Activated CD4-positive, alpha-beta T cell treated with anti-CD3 and anti-CD28 coated beads, Interleukin-2, amount 10 ng/mL, durations not matched to agents 7 days and 5 days (primary cell): ENCODE results near the gene ZNF546. TPM values are rescaled to one million over a fixed set of nuclear protein-coding genes. Genes with fewer than 3 reads are reported as not detected.
A peak's percentile ranks its signal among the peaks of the same experiment; 100 is the strongest.
"Not testable (repeated sequence)": the region's sequence is repeated elsewhere in the genome, so short reads cannot be mapped to it uniquely, and the experiment has no call there.

Source experiments
- CTCF ChIA-PET: fragments of 350-600 bp; sonication (Branson Sonifier 250); formaldehyde crosslinking; loops from one replicate; lab custom pipeline; 2021; ENCODE audit warnings: antibody characterized with exemption; lab: Charles Lee
- POLR2A ChIA-PET: fragments of 350-600 bp; sonication (Branson Sonifier 250); formaldehyde crosslinking; loops from one replicate; lab custom pipeline; 2021; ENCODE audit warnings: antibody characterized with exemption; lab: Charles Lee
- DNase-seq: peaks from one replicate; pipeline ENCODE4 v3.0.0-alpha.2; 2020
- H3K27ac Mint-ChIP-seq: one replicate; pipeline ENCODE4 v1.8.0; 2021; ENCODE audit warnings: mild to moderate bottlenecking, moderate library complexity, mixed read lengths
- H3K27me3 Mint-ChIP-seq: one replicate; pipeline ENCODE4 v1.8.0; 2021; ENCODE audit warnings: mixed read lengths
- H3K36me3 Mint-ChIP-seq: one replicate; pipeline ENCODE4 v1.8.0; 2021; ENCODE audit warnings: low read depth, mixed read lengths
- H3K4me1 Mint-ChIP-seq: one replicate; pipeline ENCODE4 v1.8.0; 2021; ENCODE audit warnings: mixed read lengths
- H3K4me3 Mint-ChIP-seq: one replicate; pipeline ENCODE4 v1.8.0; 2021; ENCODE audit warnings: mild to moderate bottlenecking, moderate library complexity, mixed read lengths
- H3K9me3 Mint-ChIP-seq: one replicate; pipeline ENCODE4 v1.8.0; 2021; ENCODE audit warnings: mixed read lengths
- total RNA-seq, 2 experiments: library from RNA; stranded (reverse); gene quantifications; one replicate each; pipeline ENCODE4 v1.2.3, GENCODE V29; 2021

Gene ZNF546
- total RNA-seq, 2 experiments from 2014 or later: 6.1 to 8.9 TPM

DNA sequence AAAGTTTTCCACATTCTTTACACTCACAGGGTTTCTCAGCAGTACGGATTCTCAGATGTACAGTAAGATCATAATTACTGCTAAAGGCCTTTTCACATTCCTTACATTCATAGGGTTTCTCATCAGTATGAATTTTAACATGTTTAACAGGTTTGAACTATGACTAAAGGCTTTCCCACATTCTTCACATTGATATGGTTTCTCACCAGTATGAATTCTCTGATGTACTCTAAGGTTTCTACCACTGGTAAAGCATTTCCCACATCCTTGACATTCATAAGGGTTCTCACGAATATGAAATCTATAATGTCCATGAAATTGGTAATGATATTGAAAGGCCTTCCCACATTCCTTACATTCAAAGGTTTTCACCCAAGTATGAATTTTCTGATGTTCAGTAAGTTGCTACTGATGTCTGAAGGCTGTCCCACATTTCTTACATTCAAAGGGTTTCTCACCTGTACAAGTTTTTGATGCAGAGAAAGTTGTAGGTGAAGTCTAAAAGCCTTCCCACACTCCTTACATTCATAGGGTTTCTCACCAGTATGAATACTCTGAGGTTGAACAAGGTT is 37.2 kb downstream of the ZNF546 start:
- CTCF ChIA-PET: no interaction called here
- peaks cover 49% of the 10 kb centered on the region for H3K36me3 Mint-ChIP-seq
- no peaks in the 10 kb centered on the region for H3K4me1 Mint-ChIP-seq

DNA sequence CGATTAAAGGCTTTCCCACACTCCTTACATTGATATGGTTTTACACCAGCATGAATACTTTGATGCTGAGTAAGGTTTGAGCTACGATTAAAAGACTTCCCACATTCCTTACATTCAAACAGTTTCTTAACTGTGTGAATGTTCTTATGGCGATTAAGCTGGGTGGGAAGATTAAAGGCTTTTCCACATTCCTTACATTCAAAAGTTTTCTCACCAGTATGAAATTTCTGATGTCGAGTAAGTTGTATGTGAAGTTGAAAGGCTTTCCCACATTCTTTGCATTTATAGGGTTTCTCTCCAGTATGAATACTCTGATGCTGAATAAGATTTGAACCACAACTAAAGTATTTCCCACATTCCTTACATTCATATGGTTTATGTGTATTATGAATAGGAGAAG is 39.1 kb downstream of the ZNF546 start:
- POLR2A ChIA-PET: no interaction called here
- Mint-ChIP-seq H3K36me3 (peaks cover 41% of the 10 kb centered on the region), H3K9me3 (peaks cover 58% of the 10 kb centered on the region), H3K27me3 (no peaks in the 10 kb centered on the region), H3K27ac (no peak overlapping the region), H3K4me1 (no peaks in the 10 kb centered on the region), H3K4me3 (no peak overlapping the region)
- no peak for DNase-seq
- CTCF ChIA-PET: no interaction called here

More for the DNA sequence above, 37.2 kb downstream of the ZNF546 start:
- no peak for DNase-seq
- POLR2A ChIA-PET: no interaction called here
- H3K9me3 Mint-ChIP-seq: peaks cover 67% of the 10 kb centered on the region
- H3K27me3 Mint-ChIP-seq: no peaks in the 10 kb centered on the region
- no peak overlapping the region for H3K27ac Mint-ChIP-seq
- H3K4me3 Mint-ChIP-seq: no peak overlapping the region

DNA sequence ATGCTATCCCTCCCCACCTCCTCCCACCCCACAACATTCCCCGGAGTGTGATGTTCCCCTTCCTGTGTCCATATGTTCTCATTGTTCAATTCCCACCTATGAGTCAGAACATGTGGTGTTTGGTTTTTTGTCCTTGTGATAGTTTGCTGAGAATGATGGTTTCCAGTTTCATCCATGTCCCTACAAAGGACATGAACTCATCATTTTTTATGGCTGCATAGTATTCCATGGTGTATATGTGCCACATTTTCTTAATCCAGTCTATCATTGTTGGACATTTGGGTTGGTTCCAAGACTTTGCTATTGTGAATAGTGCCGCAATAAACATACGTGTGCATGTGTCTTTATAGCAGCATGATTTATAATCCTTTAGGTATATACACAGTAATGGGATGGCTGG is 41.2 kb downstream of the ZNF546 start:
- Mint-ChIP-seq H3K9me3 (peaks cover 59% of the 10 kb centered on the region), H3K36me3 (peaks cover 41% of the 10 kb centered on the region)
- H3K27ac Mint-ChIP-seq, H3K4me3 Mint-ChIP-seq, H3K27me3 Mint-ChIP-seq, H3K4me1 Mint-ChIP-seq, DNase-seq, CTCF ChIA-PET, POLR2A ChIA-PET: not testable (repeated sequence)

DNA sequence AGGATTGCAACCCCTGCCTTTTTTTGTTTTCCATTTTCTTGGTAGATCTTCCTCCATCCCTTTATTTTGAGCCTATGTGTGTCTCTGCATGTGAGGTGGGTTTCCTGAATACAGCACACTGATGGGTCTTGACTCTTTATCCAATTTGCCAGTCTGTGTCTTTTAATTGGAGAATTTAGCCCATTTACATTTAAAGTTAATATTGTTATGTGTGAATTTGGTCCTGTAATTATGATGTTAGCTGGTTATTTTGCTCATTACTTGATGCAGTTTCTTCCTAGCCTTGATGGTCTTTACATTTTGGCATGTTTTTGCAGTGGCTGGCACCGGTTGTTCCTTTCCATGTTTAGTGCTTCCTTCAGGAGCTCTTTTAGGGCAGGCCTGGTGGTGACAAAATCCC is 44.9 kb downstream of the ZNF546 start:
- DNase-seq, H3K4me1 Mint-ChIP-seq, H3K27ac Mint-ChIP-seq, CTCF ChIA-PET, POLR2A ChIA-PET, H3K4me3 Mint-ChIP-seq, H3K27me3 Mint-ChIP-seq: not testable (repeated sequence)
- Mint-ChIP-seq H3K36me3 (peaks cover 51% of the 10 kb centered on the region), H3K9me3 (peaks cover 44% of the 10 kb centered on the region)

DNA sequence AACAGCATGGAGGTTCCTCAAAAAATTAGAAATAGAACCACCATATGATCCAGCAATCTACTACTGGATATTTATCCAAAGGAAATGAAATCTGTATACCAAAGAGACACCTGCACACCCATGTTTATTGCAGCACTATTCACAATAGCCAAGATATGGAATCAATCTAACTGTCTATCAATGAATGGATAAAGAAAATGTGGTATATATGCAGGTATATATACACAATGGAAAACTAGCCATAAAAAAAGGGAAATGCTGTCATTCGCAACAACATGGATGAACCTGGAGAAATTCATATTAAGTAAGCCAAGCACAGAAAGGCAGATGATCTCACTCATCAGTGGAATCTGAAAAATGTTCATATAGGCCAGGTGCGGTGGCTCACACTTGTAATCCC is 56.6 kb downstream of the ZNF546 start:
- POLR2A ChIA-PET: no interaction called here
- H3K4me3 Mint-ChIP-seq: no peak overlapping the region
- no peak for DNase-seq
- peaks cover 7% of the 10 kb centered on the region for H3K27me3 Mint-ChIP-seq
- CTCF ChIA-PET: no interaction called here
- H3K36me3 Mint-ChIP-seq: peaks cover 45% of the 10 kb centered on the region
- no peak overlapping the region for H3K27ac Mint-ChIP-seq
- H3K9me3 Mint-ChIP-seq: peaks cover 28% of the 10 kb centered on the region
- peaks cover 45% of the 10 kb centered on the region for H3K4me1 Mint-ChIP-seq

DNA sequence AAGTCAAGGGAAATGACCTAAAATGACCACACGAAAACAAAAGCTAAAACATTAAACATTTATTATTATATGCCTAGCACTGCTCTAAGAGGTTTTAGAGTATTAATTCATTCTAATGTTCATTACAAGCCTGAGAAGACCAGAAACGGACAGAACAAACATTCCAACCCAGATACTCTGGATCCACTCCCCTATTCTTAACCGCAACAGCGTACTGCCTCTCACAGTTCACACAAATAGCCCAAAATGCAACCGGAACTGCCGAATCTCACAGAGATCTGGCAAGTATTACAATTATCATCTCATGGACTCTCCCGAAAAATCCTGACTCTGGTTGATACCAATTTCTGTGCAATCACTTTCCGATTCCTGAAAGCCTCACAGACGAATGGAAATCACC is 57.8 kb downstream of the ZNF546 start:
- Mint-ChIP-seq H3K9me3 (peaks cover 30% of the 10 kb centered on the region), H3K36me3 (peaks cover 39% of the 10 kb centered on the region), H3K4me1 (peaks cover 45% of the 10 kb centered on the region), H3K27me3 (peaks cover 16% of the 10 kb centered on the region), H3K27ac (peak overlapping the region; percentile 72), H3K4me3 (peak overlapping the region; percentile 99)
- POLR2A ChIA-PET: no interaction called here
- no peak for DNase-seq
- CTCF ChIA-PET: no interaction called here

DNA sequence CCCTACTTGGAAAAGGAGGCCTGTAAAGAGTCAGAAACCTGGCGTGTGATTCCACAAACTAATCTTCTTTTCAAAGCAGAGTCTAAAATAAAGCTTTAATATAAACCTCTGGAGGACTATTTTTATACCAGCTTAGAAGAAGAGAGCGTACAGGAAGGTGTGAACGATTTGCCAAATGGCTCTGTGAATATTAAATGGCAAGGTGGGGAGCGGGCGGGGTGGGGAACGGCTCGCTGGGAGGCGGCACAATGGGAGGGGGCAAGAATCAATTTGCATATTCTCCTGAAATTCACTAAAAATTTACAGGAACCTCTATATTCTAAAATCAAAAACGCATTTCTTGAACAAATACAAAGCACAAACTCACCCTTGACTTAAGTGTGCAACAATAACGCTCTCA is 58.2 kb downstream of the ZNF546 start:
- Mint-ChIP-seq H3K4me1 (peaks cover 45% of the 10 kb centered on the region), H3K9me3 (peaks cover 35% of the 10 kb centered on the region), H3K27me3 (peaks cover 20% of the 10 kb centered on the region), H3K4me3 (peak overlapping the region; percentile 99), H3K27ac (peak overlapping the region; percentile 97), H3K36me3 (peaks cover 36% of the 10 kb centered on the region)
- DNase-seq: no peak
- CTCF ChIA-PET: interaction anchor here (1.4 kb wide), 1 partner anchor 32 kb away, joined by 4 read pairs; no protein-coding TSS in a partner anchor
- POLR2A ChIA-PET: interaction anchor here (0.5 kb wide), 2 partner anchors 36 to 46 kb away, joined by 3 read pairs; partner anchors contain the start of gene ZNF780A

DNA sequence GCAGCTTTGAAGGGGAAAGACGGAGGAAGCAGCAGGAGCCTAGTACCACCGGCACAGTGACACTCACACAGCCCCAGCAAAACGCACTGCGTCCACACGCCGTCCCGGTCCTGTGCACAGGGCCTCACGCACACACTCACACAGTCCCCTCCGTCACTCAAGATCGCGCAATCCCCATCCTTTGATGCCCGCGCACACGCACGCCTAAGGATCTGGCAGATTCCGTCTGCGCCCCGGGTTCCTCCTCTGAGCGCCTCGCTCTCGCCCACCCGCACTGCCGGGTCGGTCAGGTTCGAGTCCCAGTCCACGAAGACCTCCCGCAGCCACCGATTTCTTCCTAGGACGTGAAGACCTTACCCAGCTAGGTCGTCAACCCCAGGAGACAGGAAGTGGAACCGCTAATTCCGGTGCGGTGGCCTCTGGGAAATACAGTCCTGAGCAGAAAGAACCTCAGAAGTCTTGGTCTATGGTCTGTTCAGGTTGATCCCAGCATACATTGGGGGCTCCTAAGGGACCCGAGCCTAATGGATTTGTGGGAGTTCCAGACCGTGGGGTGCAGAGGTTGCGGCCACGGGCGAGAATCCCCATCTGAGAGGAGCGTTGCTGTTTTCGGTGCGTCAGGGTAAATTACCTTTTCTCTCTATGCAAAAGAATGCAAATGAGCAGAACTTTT is 59.1 kb downstream of the ZNF546 start, which contains the start of gene ZNF780B:
Gene ZNF780B (minus strand): TSS at position 400 of the 673 bp plus-strand sequence. CDS start 5,899 bp downstream, outside the sequence.
- peak within 1 kb of the TSS; percentile 97 for H3K27ac Mint-ChIP-seq
- H3K36me3 Mint-ChIP-seq: peaks cover 30% of the 10 kb centered on the region
- ChIA-PET POLR2A (interaction anchor here (0.5 to 0.6 kb wide), 2 partner anchors 47 to 102 kb away, joined by 3 read pairs; no protein-coding TSS in a partner anchor), CTCF (interaction anchor here (0.5 to 1.4 kb wide), 2 partner anchors 31 to 100 kb away, joined by 3 to 4 read pairs; no protein-coding TSS in a partner anchor)
- H3K4me1 Mint-ChIP-seq: peaks cover 45% of the 10 kb centered on the region
- peak within 1 kb of the TSS; percentile 99 for H3K4me3 Mint-ChIP-seq
- peak; percentile 82 for DNase-seq
- H3K27me3 Mint-ChIP-seq: peaks cover 21% of the 10 kb centered on the region
- peaks cover 31% of the 10 kb centered on the region for H3K9me3 Mint-ChIP-seq

DNA sequence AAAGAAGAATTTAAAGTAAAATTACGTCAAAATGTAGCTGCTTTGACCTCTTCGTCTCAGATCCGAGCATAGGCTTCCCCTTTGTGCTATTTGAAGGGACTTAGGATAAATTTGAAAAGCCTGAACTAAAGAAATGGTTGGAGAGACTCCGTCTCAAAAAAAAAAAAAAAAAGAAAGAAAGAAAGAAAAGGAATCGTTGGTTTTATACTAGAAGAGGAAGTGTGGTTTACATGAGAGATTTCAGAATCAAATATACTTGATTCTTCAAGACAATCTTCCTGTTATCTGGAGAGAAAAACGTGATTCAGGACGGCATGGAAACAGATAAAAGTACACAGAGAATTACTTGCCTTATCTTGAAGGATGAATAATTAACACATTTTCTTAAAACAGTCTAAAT is 59.6 kb downstream of the ZNF546 start:
- ChIA-PET CTCF (interaction anchor here (1.4 kb wide), 1 partner anchor 31 kb away, joined by 4 read pairs; no protein-coding TSS in a partner anchor), POLR2A (no interaction called here)
- no peak for DNase-seq
- Mint-ChIP-seq H3K4me1 (peaks cover 45% of the 10 kb centered on the region), H3K4me3 (peak overlapping the region; percentile 99), H3K36me3 (peaks cover 28% of the 10 kb centered on the region), H3K9me3 (peaks cover 31% of the 10 kb centered on the region), H3K27me3 (peaks cover 21% of the 10 kb centered on the region), H3K27ac (peak overlapping the region; percentile 97)

DNA sequence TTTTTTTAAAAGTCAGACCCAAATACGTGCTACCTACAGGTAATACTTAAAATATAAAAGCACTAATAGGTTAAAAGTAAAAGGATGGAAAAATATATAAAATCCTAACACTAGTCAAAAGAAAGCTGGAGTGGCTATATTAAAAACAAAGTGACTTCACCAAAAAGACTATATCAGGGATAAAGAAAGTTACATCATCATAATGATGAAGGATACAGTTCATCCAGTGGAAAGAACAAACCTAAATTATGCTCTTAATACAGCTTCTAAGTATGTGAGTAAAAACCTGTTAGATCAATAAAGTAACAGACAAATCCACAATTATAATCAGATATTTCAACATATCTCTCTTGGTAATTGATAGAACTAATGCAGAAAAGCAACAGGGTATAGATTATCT is 60.3 kb downstream of the ZNF546 start:
- CTCF ChIA-PET: interaction anchor here (1.0 kb wide), 1 partner anchor 27 kb away, joined by 3 read pairs; no protein-coding TSS in a partner anchor
- Mint-ChIP-seq H3K36me3 (peaks cover 25% of the 10 kb centered on the region), H3K9me3 (peaks cover 31% of the 10 kb centered on the region), H3K4me1 (peaks cover 43% of the 10 kb centered on the region), H3K27me3 (peaks cover 24% of the 10 kb centered on the region), H3K4me3 (peak overlapping the region; percentile 99), H3K27ac (no peak overlapping the region)
- POLR2A ChIA-PET: no interaction called here
- no peak for DNase-seq

DNA sequence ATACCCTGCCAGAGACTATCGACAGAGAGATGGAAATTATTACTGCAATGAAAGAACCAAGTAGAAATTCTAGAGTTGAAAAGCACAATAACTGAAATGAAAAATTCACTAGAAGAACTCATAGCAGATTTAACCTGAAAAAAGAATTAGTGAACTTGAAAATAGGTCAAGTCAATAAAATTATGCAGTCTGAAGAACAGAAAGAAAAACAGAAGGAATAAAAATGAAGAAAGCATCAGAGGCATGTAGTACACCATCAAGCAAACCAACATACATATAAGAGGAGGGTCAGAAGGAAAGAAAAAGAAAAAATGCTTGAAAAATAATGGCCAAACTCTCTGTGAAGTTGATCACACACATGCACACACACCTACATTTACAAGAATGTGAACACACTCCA is 62.8 kb downstream of the ZNF546 start:
- H3K4me3 Mint-ChIP-seq: no peak overlapping the region
- H3K4me1 Mint-ChIP-seq: peaks cover 22% of the 10 kb centered on the region
- ChIA-PET POLR2A (no interaction called here), CTCF (no interaction called here)
- no peak overlapping the region for H3K27ac Mint-ChIP-seq
- no peak for DNase-seq
- peaks cover 10% of the 10 kb centered on the region for H3K36me3 Mint-ChIP-seq
- peaks cover 31% of the 10 kb centered on the region for H3K9me3 Mint-ChIP-seq
- peaks cover 32% of the 10 kb centered on the region for H3K27me3 Mint-ChIP-seq

DNA sequence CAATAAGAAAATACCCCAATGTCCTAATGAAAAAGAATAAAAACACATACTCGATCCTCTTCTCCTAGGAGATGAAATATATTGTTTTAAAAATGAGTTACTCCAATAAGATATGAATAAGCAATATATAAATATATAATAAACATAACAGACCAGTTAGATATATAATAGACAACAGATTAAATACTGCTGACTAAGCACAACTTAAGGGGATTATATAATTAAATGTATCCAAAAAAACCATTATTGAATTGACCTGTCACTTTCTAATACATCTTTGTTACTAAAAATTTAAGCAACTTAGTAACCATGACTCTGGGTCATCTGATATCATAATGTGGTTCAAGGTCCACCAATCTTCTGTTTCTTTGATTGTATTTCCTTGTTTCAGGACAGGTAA is 73.2 kb downstream of the ZNF546 start:
- H3K27me3 Mint-ChIP-seq: no peaks in the 10 kb centered on the region
- CTCF ChIA-PET: no interaction called here
- H3K4me1 Mint-ChIP-seq: no peaks in the 10 kb centered on the region
- POLR2A ChIA-PET: no interaction called here
- no peak overlapping the region for H3K4me3 Mint-ChIP-seq
- peaks cover 44% of the 10 kb centered on the region for H3K9me3 Mint-ChIP-seq
- H3K27ac Mint-ChIP-seq: no peak overlapping the region
- H3K36me3 Mint-ChIP-seq: peaks cover 28% of the 10 kb centered on the region
- DNase-seq: no peak
